HG02763 (cell line): ENCODE results near the gene AKR1C1.
"Not testable (repeated sequence)": the region's sequence is repeated elsewhere in the genome, so short reads cannot be mapped to it uniquely, and the experiment has no call there.

Experiments
- ATAC-seq: cut with Tn5 transposase; IDR thresholded peaks from one replicate; pipeline ENCODE4 v1.9.1; 2021; ENCODE audit warnings: mild to moderate bottlenecking, moderate library complexity; ENCODE audit not compliant: unreplicated experiment

The AKR1C1 gene

DNA sequence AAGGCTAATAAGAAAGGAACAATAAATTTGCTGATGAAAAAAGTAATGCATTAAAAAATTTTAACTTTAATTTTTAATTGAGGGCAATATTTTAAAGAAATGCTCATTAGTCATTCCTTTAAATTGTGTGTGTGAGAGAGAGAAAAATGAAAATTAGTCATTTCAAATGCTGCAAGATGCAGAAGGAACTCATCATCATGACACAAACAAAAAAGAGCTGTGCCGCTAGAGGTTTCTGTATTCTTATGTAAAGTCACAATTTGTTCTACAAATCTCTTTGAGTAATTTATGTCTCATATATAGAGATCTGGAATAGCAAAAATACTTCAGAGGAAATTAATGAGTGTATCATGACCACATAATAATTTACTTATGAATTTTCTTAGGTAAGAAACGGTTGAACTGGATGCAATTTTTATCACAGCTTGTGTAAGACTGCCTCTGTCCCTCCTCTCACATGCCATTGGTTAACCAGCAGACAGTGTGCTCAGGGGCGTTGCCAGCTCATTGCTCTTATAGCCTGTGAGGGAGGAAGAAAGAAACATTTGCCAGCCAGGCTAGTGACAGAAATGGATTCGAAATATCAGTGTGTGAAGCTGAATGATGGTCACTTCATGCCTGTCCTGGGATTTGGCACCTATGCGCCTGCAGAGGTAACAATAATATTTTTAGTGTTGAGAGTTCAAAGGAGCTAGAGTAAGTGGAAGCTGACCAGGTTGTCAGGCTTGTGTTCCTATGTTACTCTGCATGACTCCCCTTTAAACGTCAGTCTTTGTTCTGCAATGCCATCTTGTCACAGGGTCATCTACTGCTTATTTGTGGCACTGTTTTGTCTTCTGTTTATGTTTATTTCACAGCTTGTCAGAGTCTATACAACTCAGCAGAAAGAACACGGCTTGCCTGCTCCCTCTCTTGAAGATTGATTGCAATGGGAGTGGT is at the start of gene AKR1C1:
AKR1C1 (plus strand) TSS at position 540 of the 939 bp plus-strand sequence; CDS start at position 570, 30 bp downstream.
- ATAC-seq: not testable (repeated sequence)

- no peak for ATAC-seq
Observed at GRCh38 chr10:4914213-4914850, 48.9 kb upstream of the AKR1C1 start.

DNA sequence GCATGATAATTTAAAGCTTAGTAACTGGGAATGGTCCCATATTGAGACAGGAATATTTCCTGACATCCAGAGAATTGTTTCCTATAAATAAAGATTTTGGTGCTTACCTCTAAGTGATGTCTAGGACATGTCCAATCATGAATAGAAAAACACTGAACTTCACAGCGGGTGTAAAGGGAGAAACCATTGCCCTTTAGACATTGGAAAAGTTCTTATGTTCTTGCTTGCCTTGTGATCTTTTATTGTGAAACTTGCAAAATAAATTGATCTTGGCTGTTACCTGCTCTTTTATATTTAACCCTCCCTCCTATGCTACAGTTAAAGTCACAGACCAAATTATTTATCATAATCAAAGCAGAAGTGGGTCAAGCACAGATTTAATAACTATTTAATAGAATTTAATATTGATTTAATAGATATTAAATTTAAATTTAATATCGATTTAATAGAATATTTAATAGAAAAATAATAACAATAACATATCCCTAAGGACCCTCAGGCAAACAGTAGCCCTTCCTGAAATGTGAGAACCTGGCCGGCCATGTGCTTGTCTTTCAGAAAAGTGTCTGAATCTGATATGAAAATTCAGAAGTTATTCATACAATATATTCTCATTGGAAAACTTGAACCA is 47.0 kb upstream of the AKR1C1 start:
- no peak for ATAC-seq

- no peak for ATAC-seq
Observed at GRCh38 chr10:4918236-4918635, 45.0 kb upstream of the AKR1C1 start.

DNA sequence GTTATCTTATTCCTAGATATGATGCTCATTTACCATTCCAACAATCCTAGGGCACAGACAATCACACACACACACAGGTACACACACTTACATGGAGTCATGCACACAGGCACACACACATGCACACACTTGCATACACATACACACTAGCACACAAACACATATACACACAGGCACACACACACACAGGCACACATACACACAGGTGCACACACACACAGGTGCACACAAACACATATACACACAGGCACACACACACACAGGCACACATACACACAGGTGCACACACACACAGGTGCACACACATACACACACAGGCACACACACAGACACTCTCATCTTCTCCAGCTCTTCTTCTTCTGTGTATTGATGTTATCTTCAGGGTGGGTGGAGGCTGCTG is 38.7 kb upstream of the AKR1C1 start:
- not testable (repeated sequence) for ATAC-seq

- no peak for ATAC-seq
Observed at GRCh38 chr10:4926400-4926799, 36.8 kb upstream of the AKR1C1 start.

DNA sequence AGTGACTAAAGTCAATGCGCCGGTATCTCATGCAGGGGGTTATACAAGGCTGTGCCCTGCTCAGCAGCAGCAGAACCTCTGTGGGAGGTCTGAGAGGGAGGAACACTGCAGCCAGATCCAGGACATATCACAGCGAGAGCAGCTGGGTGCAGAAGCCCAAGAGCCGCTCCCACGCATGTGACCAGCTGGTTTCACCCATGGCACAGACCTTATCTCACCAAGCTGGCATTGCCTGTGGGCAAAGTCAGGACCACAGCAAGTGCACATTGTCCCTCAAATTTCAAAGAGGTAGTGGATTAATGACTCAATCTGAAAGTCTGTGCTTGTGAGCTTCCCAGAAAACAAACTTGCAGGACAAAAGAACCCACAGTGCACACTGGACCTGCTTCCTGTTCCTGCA is 31.6 kb upstream of the AKR1C1 start:
- ATAC-seq: no peak

GRCh38 chr10:4934391-4934987 is 28.7 kb upstream of the AKR1C1 start:
- ATAC-seq: no peak

DNA sequence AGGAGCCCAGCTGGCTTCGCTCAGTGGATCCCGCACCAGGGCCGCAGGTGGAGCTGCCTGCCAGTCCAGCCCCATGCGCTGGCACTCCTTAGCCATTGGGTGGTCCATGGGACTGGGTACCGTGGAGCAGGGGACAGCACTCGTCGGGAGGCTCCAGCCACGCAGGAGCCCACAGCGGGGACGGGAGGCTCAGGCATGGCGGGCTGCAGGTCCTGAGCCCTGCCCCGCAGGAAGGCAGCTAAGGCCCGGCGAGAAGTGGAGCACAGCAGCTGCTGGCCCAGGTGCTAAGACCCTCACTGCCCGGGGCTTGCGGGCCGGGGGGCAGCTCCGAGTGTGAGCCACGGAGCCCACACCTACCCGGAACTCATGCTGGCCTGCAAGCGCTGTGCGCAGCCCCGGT is 25.9 kb upstream of the AKR1C1 start:
- ATAC-seq: no peak

DNA sequence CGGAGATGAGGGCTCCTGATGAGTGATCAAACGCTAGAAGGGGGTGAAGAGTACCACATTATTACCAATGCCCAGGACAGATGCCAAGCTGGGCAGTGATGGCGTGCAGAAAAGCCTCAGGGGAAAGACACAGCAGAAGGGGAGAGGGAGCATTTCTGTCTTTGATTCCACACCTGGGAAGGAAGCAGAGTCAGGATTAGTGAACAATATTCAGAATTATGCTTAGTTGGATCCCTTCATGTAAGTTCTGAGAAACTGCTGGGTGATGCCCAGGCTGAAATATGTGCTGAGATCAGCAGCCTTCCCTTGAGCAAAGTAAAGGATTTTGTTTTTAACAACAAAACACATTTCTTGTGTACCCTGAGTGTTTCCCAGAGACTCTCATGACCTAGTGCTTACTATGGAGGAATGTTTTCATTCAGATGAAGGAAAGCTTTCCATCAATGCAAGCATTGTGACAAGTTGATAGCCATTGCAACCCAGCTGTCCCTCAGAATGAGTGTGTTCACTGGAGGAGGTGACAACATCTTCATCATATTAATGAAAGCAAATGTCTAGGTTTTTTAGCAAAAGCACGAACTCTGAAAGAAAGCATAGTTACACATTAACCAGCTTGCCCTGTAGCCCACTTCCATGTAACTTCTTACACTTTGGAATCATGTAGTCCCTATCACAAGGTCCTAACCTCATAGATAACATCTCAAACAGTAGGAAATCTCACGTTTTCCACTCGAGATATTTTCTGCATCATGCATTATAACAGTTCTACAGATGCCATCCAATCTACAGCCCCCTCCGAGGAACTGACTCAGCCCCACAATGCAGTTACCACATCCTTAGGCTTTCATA is 23.8 kb upstream of the AKR1C1 start:
- no peak for ATAC-seq

DNA sequence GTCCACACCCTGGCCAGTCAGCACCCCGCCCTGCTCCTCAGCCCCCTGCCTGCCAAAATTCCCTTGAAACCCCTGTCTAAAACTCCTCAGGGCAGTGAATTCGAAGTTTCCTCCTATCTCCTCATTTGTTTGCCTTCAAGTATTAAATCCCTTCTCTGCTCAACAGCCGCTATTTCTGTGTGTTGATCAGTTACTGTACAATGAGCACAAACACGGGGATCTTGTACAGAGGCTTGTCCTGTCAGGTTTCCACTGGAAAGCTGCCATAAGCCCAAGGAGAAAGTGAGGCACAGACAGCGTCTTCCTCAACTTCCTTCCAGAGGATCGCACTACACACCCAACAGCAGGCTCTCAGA is 23.2 kb upstream of the AKR1C1 start:
- not testable (repeated sequence) for ATAC-seq

- ATAC-seq: not testable (repeated sequence)
Observed at GRCh38 chr10:4940909-4941308, 22.3 kb upstream of the AKR1C1 start.

DNA sequence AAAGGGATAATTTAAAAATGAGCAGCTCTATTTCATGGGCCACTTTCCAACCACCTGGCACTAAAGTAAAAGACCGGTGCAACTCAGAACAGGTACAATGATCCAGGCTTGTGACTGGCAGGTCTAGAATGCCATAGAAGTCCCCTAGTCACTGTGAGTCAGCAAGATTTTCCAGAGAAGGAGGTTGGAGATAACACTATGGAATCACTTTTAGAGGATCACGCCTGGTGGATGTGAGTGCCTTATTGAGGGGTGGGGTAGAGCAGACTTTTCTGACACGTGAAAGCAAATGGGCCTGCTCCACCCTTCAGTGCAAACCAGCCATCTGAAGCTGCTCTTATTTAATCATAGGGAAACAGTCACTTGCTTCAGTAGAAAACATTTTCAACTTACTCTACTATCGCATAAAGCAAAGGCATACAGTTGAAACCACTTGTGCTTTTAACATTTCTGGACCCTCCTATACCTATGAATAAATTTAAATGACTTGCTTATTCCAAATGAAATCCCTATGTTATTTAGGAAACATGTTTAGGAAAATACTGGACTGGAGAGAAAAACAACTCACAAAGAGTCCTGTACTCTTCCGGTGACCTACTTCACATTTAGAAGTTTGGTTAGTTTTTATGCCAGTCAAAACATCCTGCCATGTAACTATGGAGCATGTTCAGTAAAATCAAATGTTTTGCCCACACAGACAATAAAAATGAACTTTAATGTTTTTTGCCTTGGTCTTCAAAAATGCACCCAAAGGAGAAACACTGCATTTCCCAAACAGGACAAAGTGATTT is 21.5 kb upstream of the AKR1C1 start:
- no peak for ATAC-seq

- ATAC-seq: not testable (repeated sequence)
Observed at GRCh38 chr10:4942931-4943330, 20.3 kb upstream of the AKR1C1 start.

GRCh38 chr10:4943416-4943815 is 19.8 kb upstream of the AKR1C1 start:
- not testable (repeated sequence) for ATAC-seq

DNA sequence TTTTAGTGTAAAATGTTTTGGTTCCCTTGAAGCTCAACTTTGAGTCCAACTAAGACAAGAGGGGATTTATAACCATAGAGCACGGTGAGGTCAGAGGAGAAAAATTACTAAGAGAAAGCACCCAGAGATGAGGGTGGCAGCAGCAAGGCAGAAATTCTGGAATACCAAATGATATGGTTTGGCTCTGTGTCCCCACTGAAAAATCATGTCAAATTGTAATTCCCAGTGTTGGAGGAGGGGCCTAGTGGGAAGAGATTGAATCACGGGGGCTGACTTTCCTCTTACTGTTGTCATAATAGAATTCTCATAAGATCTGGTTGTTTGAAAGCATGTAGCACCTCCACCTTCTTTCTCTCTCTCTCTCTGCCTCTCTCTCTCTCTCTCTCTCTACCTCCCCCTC is 19.4 kb upstream of the AKR1C1 start:
- no peak for ATAC-seq

- ATAC-seq: no peak
Observed at GRCh38 chr10:4944841-4945240, 18.4 kb upstream of the AKR1C1 start.

DNA sequence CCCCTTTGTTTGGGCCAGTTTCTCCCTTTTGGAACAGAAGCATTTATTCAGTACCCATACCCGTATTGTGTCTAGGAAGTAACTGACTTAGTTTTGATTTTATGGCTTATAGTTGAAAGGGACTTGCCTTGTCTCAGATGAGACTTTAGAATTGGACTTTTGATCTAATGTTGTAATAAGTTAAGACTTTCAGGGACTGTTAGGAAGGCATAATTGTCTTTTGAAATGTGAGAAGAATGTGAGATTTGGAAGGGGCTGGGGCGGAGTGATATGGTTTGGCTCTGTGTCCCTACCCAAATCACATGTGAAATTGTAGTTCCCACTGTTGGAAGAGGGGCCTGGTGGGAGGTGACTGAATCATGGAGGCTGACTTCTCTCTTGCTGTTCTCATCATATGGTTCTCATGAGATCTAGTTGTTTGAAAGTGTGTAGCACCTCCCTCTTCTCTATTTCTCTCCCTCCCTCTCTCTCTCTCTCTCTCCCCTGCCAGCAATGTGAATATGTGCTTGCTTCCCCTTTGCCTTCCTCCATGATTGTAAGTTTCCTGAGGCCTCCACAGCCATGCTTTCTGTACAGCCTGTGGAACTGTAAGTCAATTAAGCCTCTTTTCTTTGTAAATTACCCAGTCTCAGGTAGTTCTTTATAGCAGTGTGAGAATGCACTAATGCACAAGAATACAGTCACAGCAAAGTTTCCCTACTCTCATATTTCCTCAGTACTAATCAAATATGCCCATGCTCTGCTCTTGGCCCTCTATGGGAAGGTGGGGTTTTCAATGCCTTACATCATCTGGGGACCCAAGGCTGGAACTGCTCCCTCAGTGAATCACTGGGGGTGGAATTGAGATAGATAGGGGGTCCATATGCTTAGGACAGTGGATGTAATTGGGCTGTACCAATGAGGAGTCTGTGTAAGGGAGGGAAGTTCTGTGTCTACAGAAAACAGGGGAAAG is 17.2 kb upstream of the AKR1C1 start:
- no peak for ATAC-seq
